Muscle of arm (tissue), 12 donors: ENCODE results near the gene FANCG. TPM values are rescaled to one million over a fixed set of nuclear protein-coding genes. Genes with fewer than 3 reads are reported as not detected.

Experiments
- DNase-seq: peaks from one replicate; pipeline ENCODE4 v3.0.0-alpha.2; 2013
- polyA plus RNA-seq, 12 donors: library from polyadenylated mRNA; unstranded; fragments of 120-200 nt; gene quantifications; one replicate each; pipeline ENCODE4 v1.2.1, GENCODE V29; 2013; ENCODE audit not compliant: insufficient read length in 12 of 12

The FANCG gene
- polyA plus RNA-seq, 12 donors, result 8.4 to 37.0 (median 27.1) TPM; not detected in 1

DNA sequence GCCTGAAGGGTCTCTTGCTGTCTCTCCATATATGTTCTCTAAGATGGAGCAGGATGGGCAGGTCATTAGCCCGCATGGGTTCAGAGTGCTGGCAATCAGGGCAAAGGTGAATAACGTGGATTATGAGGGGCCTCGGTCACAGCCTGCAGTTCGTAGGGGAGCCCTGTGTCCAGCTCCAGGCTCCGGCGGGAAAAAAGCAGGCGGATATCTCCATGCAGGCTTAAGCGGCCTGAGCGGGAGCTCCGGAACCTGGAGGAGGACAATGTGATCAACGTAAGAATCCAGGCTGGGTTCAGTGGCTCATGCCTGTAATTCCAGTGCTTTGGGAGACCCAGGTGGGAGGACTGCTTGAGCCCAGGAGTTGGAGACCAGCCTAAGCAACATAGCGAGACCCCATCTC lies 25.4 kb upstream of the FANCG start:
- no peak for DNase-seq

DNA sequence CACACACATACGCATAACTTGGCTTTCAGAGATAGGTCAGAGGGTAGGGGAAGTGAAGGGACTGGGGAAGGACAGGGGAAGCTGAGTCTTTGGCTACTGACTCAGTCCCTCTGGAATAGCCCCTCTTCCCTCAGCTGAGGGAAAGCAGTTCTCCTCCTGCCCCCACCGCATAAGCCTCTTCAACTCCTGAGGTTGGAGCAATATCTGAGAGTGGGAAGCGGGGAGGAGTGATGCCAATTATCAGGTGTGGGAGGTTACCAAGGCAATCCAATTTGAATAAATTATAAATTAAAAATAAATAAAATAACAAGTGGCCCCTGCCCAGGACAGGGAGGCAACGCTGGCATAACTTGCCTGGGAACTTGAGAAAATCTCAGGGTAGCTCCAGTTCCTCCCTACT lies 24.8 kb upstream of the FANCG start:
- DNase-seq, result no peak

- DNase-seq, result no peak
Measured at GRCh38 chr9:35103660-35104191, 24.0 kb upstream of the FANCG start.

GRCh38 chr9:35102769-35103659 lies 23.3 kb upstream of the FANCG start, which contains the start of gene STOML2:
Gene STOML2, minus strand, starts transcription at chr9:35103131. Its CDS starts 37 bp downstream, at chr9:35103094.
- peak; percentile 95 for DNase-seq

DNA sequence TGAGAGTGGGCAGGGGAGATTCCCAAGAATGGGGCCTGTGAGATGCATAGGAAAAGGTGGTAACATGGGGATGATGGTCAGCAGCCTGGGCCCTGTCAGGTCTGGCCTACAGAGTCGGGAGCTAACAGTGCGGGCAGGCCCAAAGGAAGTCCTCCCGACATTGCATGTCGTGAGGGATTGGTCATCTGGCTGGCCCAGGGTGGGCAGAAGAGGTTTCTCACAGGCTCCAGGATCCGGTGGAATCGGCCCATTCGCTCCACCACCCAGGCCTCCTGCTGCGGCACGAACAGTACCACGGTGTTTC lies 22.7 kb upstream of the FANCG start:
- DNase-seq, result peak; percentile 31

DNA sequence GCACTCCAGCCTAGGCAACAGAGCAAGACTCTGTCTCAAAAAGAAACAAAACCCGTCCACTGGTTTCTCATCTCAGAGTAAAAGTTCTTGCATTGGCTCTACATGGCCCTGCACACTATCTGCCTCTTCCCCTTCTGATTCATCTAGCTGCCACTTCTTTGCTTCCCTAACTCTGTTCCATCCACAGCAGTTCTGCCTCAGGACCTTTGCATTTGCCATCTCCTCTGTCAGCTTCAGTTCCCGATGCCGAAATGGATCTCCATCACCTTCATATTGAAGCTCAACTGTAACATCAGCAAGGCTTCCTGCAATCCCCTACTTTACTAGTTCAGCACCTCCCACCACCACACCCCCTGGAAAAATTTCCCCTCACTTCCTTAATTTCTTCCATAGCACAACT lies 17.8 kb upstream of the FANCG start:
- no peak for DNase-seq

DNA sequence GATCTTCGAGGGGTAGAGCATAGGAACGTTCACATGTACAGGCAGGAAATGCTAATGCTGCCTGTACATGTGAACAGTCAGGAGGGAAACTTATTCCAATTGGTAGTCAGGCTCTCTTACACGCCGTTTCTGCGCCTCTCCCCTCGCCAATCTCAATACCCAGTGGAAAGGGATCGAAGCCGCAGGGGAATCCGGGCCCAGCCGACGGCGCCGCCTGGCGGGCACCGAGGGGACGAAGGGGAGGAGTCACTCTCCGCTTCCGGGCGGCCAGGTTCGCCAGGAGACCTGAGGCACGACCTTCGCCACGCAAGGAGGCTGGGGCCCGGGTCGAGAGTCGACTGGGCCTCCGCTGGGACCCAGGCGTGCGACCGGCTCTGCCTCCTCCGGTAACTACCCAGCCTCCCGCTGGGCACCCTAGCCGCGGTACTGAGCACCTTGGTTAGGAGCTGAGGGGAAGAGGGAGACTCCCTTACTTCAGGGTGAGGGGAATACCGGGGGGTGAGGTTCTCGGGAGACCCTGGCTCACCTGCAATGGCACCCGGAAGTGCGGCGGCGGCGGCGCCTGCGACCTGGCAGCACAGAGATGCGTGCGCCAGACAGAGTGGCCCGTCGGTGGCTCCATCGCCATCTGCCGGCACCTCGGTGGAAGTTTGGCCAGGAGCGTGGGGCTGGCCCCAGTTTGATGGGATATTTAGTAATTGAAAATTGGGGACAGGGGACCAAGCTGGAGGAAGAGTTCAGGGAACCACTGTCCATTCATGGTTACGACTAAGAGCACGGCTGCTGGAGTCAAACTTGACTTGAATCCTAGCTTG lies 16.5 kb upstream of the FANCG start, which contains the start of gene PIGO:
PIGO (minus strand) TSS at position 557 of the 815 bp plus-strand sequence. CDS start 1,026 bp downstream, outside the sequence.
- DNase-seq, result peak; percentile 85

DNA sequence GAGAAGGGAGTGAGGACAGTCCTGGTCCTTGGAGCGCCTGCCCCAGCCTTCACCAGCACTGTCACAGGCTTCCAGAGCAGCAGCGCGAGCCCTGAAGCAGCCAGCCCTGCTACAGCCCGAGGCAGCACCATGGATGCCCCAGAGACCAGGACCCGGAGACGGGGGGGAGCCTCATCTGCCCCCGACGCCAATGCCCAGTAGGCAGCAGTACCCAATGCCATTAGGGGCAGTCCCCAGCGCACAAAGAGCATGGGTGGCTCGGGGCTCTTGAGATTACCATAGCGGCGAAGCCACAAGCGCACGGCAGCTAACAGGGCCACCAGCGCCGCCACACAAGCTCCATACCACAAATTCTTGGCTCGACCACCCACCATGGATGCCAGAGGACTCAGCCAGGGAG lies 11.8 kb upstream of the FANCG start:
- no peak for DNase-seq

DNA sequence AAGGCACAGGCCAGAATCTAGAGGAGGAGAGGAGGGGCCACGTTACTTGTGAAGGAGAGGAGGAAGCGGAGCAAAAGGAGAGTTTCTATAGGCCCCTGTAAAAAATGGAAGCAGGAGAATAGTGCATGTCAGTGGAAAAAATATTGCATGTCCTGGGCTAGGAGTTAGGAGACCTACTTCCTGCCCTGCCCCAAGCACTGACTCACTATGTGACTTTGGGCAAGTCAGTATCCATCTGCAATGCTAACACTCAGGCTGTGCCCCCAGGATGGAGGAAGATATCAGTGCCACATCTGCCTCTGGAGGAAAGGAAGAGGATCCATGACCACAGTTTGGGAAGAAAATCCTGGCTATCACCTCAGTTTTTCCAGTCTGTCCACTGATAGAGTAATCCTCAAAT lies 9.7 kb upstream of the FANCG start:
- no peak for DNase-seq

- DNase-seq, result no peak
Measured at GRCh38 chr9:35085078-35085477, 5.3 kb upstream of the FANCG start.

- DNase-seq, result no peak
Measured at GRCh38 chr9:35079041-35079425, 709 bp downstream of the FANCG start.

DNA sequence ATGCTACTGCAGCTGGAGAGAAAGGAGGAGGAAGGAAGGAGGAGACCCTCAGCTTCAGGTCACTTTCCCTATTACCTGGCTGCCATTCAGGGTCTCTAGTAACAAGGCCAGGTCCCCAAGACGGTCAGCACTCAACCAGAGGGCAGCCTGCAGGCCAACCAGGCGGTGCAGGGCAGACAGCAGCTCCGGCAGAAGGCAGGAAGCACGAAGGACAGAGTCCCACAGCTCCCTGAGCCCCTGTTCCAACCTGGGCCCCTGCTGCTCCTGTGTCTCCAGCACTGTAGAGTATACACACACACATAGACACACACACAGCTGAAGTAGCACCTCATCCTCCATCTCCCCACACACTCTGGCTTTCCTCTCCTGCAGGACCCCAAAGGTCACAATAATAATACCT lies 1.7 kb downstream of the FANCG start:
- DNase-seq, result no peak

DNA sequence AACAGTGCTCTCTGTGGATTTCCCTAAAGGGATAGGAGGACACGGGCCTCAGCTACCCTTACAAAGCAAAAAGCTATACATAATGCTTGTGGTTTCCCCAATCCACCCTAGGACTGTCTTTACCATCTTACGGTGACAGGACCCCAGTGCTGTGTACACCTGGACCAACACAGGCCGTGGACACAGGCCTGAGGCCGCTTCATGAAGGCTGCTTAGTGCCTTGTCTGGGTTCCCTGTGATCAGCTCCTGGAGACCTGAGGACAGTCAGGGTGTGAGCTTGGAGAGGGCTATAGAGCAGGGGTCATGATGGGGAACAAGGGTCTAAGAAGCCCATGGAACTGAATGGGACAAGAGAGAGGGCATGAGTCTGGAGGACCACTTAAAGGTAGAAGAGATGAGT lies 2.9 kb downstream of the FANCG start:
- no peak for DNase-seq

DNA sequence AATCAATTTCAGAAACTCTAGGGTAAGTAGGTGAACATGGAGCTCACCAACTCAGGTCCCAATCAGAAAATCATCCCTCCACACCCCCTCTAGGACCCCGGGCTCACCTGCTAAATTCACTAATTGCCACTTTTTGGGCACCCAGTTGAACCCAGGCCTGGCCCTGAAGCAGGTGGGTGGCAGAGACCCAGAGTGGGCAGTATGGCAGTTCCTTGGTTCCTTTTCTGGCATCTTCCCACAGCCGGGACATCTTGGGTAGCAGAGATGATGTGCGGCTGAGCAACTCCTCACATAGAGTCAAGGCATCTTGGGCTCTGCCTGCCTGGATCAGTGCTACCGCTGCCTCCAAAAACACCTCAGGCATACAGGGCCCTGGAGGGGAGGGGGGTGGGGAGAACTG lies 4.4 kb downstream of the FANCG start:
- no peak for DNase-seq

- no peak for DNase-seq
Measured at GRCh38 chr9:35074791-35075190, 5.0 kb downstream of the FANCG start.

- DNase-seq, result no peak
Measured at GRCh38 chr9:35074141-35074540, 5.6 kb downstream of the FANCG start.

GRCh38 chr9:35073279-35073612 lies 6.5 kb downstream of the FANCG start:
- DNase-seq, result no peak

DNA sequence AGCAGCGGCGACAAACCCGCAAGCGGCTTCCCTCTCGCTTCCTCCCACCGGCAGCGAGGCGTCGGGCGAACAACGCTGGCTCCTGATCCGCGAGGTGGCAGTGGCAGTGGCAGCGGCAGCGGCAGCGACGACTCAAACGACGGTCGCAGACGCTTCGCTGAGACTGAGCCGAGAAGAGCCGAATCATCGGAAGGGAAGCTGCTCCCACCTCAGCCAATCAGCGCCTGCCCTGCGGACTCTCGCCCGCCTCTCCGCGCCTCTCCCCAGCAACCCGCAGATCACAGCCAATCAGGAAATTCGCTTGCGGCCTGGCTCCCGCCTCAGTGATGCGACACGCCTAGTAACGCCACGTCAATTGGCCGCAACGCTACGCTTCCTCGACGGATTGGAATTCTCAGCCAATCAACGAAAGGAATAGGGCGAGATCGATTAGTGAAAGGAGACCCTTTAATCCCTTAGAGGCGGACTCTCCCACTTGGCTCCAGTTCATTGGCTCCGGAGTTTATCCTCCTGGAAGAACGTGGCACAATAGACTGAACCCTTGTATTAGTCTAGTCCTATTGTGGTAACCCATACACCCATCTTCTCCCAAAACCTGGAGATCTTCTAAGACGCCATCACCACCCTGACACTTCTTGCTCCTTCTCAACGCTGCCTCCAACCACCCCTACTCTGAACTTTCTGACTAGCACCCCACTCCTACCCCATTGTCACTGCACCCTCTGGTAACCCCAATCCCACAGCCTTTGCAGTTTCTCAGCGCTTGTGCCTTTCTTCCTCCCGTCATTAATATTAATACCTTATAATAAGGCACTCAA lies 7.1 kb downstream of the FANCG start, which contains the start of gene VCP:
VCP (minus strand) TSS at position 165 of the 818 bp plus-strand sequence. CDS start 272 bp downstream, outside the sequence.
- DNase-seq, result peak; percentile 98

- peak; percentile 82 for DNase-seq
Measured at GRCh38 chr9:35071814-35072460, 7.8 kb downstream of the FANCG start.

DNA sequence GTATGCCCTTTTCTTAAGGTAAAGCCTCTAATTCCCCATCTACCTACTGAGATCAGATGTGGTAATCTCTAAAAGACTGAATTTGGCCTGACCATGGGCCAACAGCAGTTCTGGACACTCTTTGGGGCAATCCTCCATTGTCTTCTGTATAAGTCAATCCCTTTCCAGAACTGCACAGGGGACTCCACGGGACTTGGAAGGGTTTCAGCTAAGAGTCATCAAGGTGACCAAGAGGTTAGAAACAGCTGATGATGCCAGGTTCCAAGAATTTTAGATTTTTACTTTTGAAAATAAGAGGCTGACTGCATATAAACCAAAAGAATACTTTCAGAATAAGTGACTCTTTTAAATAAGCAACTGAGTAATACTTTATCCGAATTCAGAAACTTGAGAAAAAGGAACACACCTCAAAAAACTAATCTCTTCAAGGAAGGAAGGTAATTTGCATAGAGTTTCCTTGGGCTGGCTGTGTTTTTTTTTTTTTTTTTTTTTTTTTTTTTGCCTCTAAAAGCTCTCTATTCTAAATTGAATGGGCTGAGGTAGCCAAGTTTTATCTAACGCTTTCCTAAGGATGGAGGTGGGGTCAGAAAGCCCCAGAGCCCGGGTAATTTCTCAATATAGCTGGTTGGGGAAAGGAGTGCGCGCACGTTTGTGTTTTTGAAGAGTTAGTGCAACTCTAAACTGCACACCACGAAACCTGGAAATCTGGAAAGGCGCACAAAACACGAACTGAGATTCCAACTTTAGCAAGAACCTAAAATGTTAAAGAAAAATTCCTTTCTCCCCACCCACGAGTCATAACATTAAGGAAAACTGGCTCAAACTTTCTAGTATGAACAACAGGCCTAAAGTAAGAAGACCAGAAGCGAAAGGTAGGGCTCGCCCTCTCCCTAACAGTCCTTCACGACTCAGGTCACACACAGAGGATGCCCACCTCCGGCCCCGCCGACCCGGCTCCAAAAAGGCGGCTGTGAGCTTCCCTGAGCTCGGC lies 8.6 kb downstream of the FANCG start:
- no peak for DNase-seq
